Ishikawa (cell line): ENCODE results near the gene SPOCK1.

Source experiments
- CEBPB ChIP-seq: IDR thresholded peaks from 2 replicates; pipeline ENCODE4 v1.6.1; 2012
- CREB1 ChIP-seq: IDR thresholded peaks from 2 replicates; pipeline ENCODE4 v1.6.1; 2012; ENCODE audit warnings: low read depth
- EGR1 ChIP-seq: IDR thresholded peaks from 2 replicates; pipeline ENCODE4 v1.6.1; 2012
- EP300 ChIP-seq: IDR thresholded peaks from 2 replicates; pipeline ENCODE4 v1.6.1; 2012; ENCODE audit warnings: borderline replicate concordance
- FOXM1 ChIP-seq: IDR thresholded peaks from 2 replicates; pipeline ENCODE4 v1.6.1; 2012; ENCODE audit warnings: low read depth, borderline replicate concordance
- NFIC ChIP-seq: IDR thresholded peaks from 2 replicates; pipeline ENCODE4 v1.6.1; 2012
- RAD21 ChIP-seq: IDR thresholded peaks from 2 replicates; pipeline ENCODE4 v1.6.1; 2012; ENCODE audit warnings: low read depth
- TAF1 ChIP-seq: IDR thresholded peaks from 2 replicates; pipeline ENCODE4 v1.6.1; 2012; ENCODE audit warnings: low read depth, mild to moderate bottlenecking
- TCF12 ChIP-seq: IDR thresholded peaks from 2 replicates; pipeline ENCODE4 v1.6.1; 2012; ENCODE audit warnings: low read depth
- TEAD4 ChIP-seq: IDR thresholded peaks from 2 replicates; pipeline ENCODE4 v1.6.1; 2012
- YY1 ChIP-seq: IDR thresholded peaks from 2 replicates; pipeline ENCODE4 v1.6.1; 2012; ENCODE audit warnings: low read depth
- ZBTB7A ChIP-seq: IDR thresholded peaks from 2 replicates; pipeline ENCODE4 v1.6.1; 2012; ENCODE audit warnings: low read depth
- TF ChIP-seq, protein P1 (sequence below): IDR thresholded peaks from 2 replicates; pipeline ENCODE4 v1.6.1; 2012
- TF ChIP-seq, protein P2 (sequence below): IDR thresholded peaks from 2 replicates; pipeline ENCODE4 v1.6.1; 2012; ENCODE audit warnings: low read depth, mild to moderate bottlenecking
- TF ChIP-seq, protein P3 (sequence below): IDR thresholded peaks from 2 replicates; pipeline ENCODE4 v1.6.1; 2012

Gene SPOCK1

DNA sequence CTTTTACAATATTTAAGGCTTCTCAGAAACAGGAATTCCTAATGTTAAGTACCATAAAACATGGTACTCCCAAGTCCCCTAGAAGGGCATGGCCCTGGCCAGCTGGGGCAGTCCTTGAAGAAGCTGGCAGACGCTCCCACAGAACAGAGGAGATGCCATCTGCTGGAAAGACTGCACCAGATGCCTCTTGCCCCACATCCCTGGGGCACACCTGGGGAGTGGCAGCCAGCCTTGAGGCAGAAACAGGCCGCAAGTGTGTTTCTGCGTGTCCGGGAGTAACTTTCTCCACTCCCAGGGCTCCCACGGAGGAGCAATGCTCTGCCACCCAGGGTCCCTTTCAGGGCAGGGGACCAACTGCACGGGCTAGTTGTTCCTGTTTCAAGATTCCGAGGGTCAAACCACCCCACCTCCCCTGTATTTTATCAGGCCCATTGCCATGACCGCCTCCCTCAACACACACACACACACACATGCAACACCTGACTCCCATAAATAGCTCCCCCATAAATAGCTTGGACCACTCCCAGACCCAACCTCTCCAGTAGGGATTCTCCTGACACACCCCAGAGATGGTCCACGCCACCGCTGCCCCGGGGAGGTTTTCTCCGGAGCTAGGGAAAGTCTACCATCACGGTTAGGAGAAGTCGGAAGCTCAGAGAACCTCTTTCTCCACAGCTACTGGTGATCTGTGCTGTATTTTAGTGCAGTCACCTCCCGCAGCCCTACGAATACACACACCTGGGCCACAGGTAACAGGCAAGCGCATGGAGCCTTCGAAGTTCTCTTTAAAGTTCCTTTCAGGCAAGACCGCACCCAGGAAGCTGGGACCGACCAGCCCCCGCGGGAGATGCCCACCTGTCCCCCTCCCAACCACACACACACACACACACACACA is 1.5 kb downstream of the SPOCK1 start:
- TF ChIP-seq, protein P1, sequence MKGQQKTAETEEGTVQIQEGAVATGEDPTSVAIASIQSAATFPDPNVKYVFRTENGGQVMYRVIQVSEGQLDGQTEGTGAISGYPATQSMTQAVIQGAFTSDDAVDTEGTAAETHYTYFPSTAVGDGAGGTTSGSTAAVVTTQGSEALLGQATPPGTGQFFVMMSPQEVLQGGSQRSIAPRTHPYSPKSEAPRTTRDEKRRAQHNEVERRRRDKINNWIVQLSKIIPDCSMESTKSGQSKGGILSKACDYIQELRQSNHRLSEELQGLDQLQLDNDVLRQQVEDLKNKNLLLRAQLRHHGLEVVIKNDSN: no peak
- no peak for TF ChIP-seq TEAD4
- no peak for TF ChIP-seq CEBPB
- TF ChIP-seq EGR1: no peak
- TF ChIP-seq, protein P2, sequence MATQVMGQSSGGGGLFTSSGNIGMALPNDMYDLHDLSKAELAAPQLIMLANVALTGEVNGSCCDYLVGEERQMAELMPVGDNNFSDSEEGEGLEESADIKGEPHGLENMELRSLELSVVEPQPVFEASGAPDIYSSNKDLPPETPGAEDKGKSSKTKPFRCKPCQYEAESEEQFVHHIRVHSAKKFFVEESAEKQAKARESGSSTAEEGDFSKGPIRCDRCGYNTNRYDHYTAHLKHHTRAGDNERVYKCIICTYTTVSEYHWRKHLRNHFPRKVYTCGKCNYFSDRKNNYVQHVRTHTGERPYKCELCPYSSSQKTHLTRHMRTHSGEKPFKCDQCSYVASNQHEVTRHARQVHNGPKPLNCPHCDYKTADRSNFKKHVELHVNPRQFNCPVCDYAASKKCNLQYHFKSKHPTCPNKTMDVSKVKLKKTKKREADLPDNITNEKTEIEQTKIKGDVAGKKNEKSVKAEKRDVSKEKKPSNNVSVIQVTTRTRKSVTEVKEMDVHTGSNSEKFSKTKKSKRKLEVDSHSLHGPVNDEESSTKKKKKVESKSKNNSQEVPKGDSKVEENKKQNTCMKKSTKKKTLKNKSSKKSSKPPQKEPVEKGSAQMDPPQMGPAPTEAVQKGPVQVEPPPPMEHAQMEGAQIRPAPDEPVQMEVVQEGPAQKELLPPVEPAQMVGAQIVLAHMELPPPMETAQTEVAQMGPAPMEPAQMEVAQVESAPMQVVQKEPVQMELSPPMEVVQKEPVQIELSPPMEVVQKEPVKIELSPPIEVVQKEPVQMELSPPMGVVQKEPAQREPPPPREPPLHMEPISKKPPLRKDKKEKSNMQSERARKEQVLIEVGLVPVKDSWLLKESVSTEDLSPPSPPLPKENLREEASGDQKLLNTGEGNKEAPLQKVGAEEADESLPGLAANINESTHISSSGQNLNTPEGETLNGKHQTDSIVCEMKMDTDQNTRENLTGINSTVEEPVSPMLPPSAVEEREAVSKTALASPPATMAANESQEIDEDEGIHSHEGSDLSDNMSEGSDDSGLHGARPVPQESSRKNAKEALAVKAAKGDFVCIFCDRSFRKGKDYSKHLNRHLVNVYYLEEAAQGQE: no peak
- TF ChIP-seq EP300: no peak
- TF ChIP-seq, protein P3, sequence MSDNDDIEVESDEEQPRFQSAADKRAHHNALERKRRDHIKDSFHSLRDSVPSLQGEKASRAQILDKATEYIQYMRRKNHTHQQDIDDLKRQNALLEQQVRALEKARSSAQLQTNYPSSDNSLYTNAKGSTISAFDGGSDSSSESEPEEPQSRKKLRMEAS: no peak
- TF ChIP-seq CREB1: no peak
- no peak for TF ChIP-seq YY1
- TF ChIP-seq TAF1: no peak

DNA sequence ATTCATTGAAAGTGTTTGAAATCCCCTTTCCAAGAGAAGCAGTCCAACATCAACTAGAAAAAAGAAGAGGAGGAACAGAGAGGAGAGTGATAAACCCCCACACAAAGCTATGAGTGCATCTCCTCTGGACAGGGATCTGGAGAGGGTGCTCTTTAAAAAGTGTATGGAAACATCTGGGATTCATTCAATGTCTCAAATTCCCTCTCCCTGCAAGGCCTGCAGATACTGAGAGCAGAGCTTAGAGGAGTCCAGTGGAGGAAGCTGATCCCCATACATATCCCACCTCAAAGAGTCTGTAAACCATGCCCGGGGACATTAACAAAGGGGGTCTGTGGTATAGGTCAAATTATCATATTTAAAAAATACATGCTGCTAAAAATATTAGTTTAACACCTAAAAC is 2.2 kb downstream of the SPOCK1 start:
- TF ChIP-seq CREB1 (no peak), NFIC (no peak), RAD21 (no peak), EGR1 (no peak), YY1 (no peak), TAF1 (no peak), EP300 (no peak), CEBPB (no peak), TEAD4 (no peak), ZBTB7A (no peak), FOXM1 (no peak), TCF12 (no peak)
- TF ChIP-seq, protein P2: no peak
- TF ChIP-seq, protein P1: no peak
- TF ChIP-seq, protein P3: no peak

DNA sequence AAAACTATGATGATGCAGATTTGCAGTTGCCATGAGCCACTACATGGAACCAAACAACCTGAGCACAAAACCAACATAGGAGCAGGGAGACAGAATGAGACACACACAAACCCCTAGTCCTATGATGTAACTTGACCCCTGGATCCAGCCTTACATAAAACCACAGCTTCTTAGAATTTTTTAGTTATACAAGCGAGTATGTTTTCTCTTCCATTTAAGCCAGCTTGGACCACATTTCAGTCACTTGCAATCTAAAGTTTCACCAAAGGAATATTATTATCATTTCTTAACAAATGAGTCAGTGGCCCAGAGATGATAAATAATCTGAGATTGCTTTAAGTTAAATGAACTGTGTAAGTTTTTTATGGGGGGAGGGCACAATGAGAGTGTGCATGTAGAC is 6.8 kb downstream of the SPOCK1 start:
- TF ChIP-seq, protein P2: no peak
- TF ChIP-seq TEAD4 (no peak), CEBPB (no peak), RAD21 (no peak), TCF12 (no peak), ZBTB7A (no peak), YY1 (no peak), TAF1 (no peak), EGR1 (no peak), FOXM1 (no peak), NFIC (no peak), EP300 (no peak), CREB1 (no peak)
- TF ChIP-seq, protein P1: no peak
- TF ChIP-seq, protein P3: no peak
